Epithelial cell of umbilical artery (primary cell): ENCODE data around the gene PEX19. TPM values are rescaled to one million over a fixed set of nuclear protein-coding genes. Genes with fewer than 3 reads are reported as not detected.

ENCODE experiments used
- total RNA-seq: library from RNA; depleted of rRNA; stranded (reverse); fragments of >200 nt; gene quantifications from 2 replicates; pipeline ENCODE4 v1.2.3, GENCODE V29; 2014

The PEX19 gene, protein sequence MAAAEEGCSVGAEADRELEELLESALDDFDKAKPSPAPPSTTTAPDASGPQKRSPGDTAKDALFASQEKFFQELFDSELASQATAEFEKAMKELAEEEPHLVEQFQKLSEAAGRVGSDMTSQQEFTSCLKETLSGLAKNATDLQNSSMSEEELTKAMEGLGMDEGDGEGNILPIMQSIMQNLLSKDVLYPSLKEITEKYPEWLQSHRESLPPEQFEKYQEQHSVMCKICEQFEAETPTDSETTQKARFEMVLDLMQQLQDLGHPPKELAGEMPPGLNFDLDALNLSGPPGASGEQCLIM
- 25.8 and 29.9 TPM in 2 replicates for total RNA-seq

GRCh38 chr1:160284782-160285344, at the start of gene PEX19:
PEX19 (minus strand) TSS chr1:160285133; CDS start chr1:160285124, 9 bp downstream.

GRCh38 chr1:160261893-160262794, 22.8 kb downstream of the PEX19 start, which contains the start of gene DCAF8:
DCAF8 (minus strand) TSS chr1:160262549; CDS start chr1:160244008, 18,541 bp downstream.

Other genes with a start within 250 kb of the PEX19 start
- gene KCNJ10, start 215.0 kb downstream of the PEX19 start, total RNA-seq: not detected in 2 replicates
- not detected in 2 replicates for gene KCNJ9, start 203.6 kb downstream of the PEX19 start, total RNA-seq
- gene IGSF8, start 186.5 kb downstream of the PEX19 start, total RNA-seq: 10.1 and 13.8 TPM in 2 replicates
- not detected in 2 replicates for gene ATP1A2, start 169.4 kb downstream of the PEX19 start, total RNA-seq
- not detected in 2 replicates for gene ATP1A4, start 133.5 kb downstream of the PEX19 start, total RNA-seq
- gene CASQ1, start 94.6 kb downstream of the PEX19 start, total RNA-seq: not detected in 2 replicates
- 51.5 and 54.9 TPM in 2 replicates for gene PEA15, start 79.7 kb downstream of the PEX19 start, total RNA-seq
- gene DCAF8, start 22.6 kb downstream of the PEX19 start, total RNA-seq: 68.2 and 82.1 TPM in 2 replicates
- 259 and 315 TPM in 2 replicates for gene COPA, start 58.1 kb upstream of the PEX19 start, total RNA-seq
- gene NCSTN, start 58.2 kb upstream of the PEX19 start, total RNA-seq: 82.8 and 93.3 TPM in 2 replicates
- 0.15 TPM in 1 of 2 replicates, not detected in the other for gene NHLH1, start 81.9 kb upstream of the PEX19 start, total RNA-seq
- gene VANGL2, start 115.4 kb upstream of the PEX19 start, total RNA-seq: not detected in 2 replicates
- gene SLAMF6, start 238.1 kb upstream of the PEX19 start, total RNA-seq: not detected in 2 replicates